ENCODE measurements around the gene TXNL4A.

Gene TXNL4A

DNA sequence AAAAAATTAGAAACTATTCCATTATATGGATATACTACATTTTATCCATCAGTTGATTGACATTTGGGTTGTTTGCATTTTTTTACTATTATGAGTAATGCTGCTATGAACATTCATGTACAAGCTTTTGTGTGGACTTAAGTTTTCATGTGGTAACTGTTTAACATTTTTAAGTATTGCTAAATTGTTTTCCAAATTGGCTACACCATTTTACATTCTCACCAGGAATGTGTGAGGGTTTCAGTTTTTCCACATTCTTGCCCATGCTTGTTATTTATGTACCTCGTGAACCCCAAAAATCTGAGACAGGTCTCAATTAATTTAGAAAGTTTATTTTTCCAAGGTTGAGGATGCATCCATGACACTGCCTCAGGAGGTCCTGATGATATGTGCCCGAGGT is 3.1 kb upstream of the TXNL4A start:
- DNase-seq, result no peak

GRCh38 chr18:79989195-79989497 is 783 bp upstream of the TXNL4A start:
- DNase-seq, result peak; percentile 31

GRCh38 chr18:79988071-79988450 is 302 bp downstream of the TXNL4A start:
- peak; percentile 53 for DNase-seq

DNA sequence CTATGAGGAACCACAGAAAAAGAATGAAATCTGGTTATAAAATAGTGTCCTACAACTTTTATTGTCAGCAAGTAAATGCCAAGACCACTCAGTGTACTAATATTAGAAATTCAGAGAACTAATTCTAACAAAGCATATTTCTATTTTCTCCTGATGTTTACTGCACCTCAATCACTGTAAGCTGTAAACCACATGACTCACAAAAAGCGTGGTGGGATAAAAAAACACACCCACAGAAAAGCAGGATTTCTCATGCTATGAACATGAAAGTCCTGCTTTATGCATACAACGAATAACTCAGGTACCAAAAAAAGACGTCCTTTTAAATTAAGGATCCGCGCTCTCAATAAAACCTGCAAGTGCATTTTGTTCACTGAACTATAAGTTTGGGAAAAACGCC is 797 bp downstream of the TXNL4A start:
- no peak for DNase-seq

- DNase-seq, result no peak
These were observed 1.6 kb downstream of the TXNL4A start for GRCh38 chr18:79986726-79987125.

DNA sequence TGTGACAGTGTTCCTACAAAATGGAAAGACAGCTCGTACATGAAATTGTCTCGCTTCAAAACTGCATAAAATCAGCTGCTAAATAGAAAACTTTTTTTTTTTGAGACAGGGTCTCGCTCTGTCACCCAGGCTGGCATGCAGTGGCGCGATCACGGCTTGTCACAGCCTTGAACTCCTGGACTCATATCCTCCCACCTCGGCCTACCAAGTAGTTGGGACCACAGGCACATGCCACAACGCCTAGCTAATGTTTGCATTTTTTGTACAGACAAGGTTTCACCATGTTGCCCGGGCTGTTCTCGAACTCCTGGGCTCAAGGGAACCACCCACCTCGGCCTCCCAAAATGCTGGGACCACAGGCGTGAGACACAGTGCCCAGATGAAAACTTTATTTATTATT is 3.2 kb downstream of the TXNL4A start:
- DNase-seq, result no peak

DNA sequence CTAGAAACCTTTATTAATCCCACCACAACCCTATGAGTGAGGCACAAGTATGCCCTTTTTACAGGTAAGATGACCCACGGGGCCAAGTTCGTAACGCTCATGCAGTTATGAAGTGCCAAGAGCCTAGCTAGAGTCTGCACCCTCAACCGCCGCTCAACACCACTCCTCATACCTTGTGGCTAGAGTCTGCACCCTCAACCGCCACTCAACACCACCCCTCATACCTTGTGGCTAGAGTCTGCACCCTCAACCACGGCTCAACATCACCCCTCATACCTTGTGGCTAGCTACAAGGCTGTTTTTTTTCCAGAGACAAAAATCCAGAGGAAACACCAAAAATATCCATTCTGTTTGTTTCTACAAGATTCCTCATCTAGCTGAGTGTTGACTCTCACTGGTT is 4.6 kb downstream of the TXNL4A start:
- DNase-seq, result no peak

- DNase-seq, result no peak
These were observed 5.1 kb downstream of the TXNL4A start for GRCh38 chr18:79983253-79983652.

- peak; percentile 69 for DNase-seq
These were observed 5.6 kb downstream of the TXNL4A start for GRCh38 chr18:79982736-79983135.

DNA sequence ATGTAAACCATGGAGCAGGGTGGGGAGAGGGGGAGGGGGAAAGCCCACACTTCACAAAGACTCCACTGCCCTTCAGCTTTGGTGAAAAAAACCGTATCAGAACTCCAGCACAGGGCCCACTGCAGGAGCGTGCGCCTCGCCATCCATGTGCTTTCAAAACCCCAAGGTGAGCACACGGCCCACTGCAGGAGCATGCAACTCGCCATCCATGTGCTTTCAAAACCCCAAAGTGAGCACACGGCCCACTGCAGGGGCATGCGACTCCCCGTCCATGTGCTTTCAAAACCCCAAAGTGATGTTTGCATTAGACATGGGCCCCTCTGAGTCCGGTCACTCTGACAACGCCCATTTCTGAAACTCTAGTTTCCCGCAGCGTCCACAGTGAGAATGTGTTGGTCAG is 7.8 kb downstream of the TXNL4A start:
- no peak for DNase-seq

DNA sequence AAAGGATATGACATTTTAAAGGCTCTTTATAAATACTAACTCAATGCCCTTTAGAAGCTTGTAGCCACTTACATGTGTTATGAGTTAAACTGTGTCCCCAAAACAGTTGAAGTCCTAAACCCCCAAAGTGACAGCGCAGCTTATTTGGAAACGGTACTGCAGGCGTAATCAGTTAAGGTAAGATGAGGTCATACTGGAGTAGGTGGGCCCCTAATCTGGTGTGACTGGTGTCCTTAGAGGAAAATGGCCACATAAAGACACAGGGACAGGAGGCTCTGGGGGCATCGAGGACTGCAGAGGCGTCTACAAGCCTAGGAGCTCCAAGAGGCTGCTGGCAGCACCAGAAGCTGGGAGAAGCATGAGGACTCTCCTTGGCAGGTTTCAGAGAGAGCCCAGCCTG is 8.5 kb downstream of the TXNL4A start:
- DNase-seq, result no peak

GRCh38 chr18:79975985-79976680 is 12.2 kb downstream of the TXNL4A start:
- DNase-seq, result no peak

GRCh38 chr18:79975043-79975442 is 13.3 kb downstream of the TXNL4A start:
- DNase-seq, result no peak

GRCh38 chr18:79974025-79974654 is 14.2 kb downstream of the TXNL4A start:
- no peak for DNase-seq

DNA sequence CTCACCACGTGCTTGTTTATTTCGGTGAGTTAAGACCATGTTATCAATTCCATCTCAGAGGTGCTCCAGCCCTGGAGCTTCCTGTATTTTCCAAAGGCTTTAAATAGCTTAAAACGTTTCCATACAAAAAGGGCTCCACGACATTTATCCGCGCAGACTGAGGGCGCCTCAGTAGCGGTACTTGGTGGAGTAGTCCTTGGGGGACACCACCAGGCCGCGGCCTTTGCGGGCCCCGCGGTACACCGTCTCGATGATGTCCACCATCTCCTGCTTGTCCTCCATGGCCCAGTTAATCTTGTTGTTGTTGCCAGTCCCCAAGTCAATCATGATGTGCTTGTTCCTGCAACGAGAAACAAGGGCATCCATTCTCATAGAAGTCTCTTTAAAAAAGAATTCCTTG is 14.8 kb downstream of the TXNL4A start:
- no peak for DNase-seq

GRCh38 chr18:79972720-79973119 is 15.6 kb downstream of the TXNL4A start:
- no peak for DNase-seq

DNA sequence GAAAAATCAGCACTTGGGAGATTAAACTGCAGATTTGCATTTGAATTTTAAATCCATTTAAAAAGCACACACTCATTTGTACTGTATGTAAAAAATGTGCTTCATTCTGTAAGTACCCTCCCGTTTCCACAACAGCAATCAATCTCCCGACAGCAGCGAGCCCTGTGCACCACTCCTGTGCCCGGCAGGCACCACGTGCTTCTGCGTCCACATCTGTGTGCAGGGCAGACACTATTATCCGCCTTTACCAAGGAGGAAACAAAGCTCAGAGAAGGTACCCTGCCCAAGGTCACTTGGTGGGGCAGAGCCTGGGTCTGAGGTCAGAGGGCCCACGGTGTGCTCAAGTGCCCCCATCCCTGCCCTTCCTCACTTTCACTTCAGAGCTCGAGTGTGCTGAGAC is 16.4 kb downstream of the TXNL4A start:
- no peak for DNase-seq

DNA sequence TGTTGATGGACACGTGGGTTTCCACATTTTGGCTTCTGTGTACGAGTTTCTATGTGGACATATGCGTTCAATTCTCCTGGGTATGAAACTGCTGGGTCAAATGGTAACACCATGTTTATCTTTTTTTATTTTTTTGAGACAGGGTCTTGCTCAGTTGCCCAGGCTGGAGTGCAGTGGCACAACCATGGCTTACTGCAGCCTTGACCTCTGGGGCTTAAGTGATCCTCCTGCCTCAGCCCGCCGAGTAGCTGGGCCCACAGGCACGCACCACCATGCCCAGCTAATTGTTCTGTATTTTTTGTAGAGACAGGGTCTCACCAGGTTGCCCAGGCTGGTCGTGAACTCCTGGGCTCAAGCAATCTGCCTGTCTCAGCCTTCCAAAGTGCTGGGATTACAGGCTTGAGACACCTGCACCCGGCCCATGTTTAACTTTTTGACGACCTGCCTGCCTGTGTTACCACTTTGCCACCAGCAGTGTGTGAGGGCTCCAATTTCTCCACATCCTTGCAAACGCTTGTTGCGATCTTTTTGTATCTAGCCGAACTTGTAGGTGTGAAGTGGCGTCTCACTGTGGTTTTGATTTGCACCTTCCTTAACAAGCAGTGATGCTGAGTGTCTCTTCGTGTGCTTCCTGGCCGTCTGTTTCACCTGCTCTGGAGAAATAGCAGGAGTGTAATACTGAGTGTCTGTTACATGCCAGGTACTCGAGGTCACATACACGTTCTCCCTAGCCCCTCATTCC is 17.0 kb downstream of the TXNL4A start:
- DNase-seq, result no peak

- DNase-seq, result no peak
These were observed 17.8 kb downstream of the TXNL4A start for GRCh38 chr18:79970419-79971133.

DNA sequence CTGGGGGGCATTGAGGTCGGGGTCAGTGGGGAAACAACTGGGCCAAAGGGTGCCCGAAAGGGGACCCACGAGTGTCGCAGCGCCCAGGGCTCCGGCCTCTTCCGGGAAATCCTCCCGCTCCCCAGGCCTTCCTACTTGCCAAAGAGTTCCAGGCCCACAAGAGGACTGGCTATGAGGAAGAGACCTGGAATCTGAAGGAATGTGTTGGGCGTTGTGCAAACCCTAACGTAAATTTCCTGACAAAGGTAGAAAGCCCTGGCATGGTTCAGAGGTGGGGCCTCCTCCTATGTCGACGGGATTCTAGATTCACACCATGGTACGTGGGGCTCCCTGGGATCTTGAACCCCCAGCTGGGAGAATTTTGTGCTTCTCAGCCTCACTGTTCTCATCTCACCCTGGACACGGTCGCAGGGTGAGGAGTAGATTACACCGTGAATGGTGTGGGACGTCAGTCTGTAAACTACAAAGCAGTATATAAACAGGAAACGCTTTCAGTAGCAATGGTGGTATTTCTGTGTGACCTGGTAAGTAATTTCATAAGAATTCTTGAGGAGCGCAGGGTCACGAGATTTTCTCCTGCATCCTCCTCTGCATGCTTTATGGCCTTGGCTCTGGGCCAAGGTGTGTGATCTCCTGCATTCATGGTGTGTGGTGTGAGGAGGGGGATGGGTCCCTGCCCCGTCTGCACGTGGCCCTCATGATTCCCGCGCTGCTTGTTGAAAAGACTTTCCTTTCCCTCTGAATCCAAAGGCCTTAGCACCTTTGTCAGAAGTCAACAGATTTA is 23.1 kb downstream of the TXNL4A start:
- peak; percentile 40 for DNase-seq

DNA sequence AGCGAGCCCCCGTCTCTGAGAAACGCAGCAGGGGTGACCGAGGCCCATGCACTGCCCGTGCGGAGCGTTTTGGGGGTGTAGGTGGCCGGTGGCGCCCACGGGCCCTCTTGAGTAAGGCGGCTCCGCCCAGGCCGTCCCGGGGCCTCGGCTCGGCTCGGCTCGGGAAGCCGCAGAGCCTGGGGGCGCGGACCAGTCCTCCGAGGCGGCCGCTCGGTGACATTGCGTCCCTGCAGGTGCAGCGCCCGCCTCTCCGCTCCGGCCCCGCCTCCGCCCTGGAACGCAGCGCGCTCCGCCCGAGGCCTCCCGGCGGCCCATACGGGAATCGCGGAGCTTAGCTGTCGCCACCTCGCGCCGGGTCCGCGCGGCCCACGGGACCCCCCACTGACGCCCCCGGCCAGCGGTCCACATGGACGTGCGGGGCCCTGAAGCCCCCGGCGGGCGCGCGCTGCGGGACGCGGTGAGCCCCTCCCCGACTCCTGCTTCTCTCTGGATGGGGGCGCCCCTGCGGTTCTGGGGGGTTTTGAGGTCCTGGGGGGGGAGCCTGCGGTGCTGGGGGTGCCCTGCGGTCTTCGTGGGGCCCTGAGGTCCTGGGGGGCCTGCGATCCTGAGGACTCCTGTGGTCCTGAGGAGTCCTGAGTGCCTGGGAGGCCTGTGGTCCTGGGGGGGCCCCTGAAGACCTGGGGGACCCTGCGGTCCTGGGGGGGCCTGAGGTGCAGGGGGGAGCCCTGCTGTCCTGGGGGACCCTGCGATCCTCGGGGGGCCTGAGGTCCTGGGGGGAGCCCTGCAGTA is 23.8 kb downstream of the TXNL4A start, which contains the start of gene HSBP1L1:
Gene HSBP1L1 (plus strand): TSS at position 314 of the 789 bp plus-strand sequence. CDS start 93 bp downstream, at position 407.
- DNase-seq, result peak; percentile 35
